ENCODE results near the gene CHPF2.

CHPF2 gene, protein sequence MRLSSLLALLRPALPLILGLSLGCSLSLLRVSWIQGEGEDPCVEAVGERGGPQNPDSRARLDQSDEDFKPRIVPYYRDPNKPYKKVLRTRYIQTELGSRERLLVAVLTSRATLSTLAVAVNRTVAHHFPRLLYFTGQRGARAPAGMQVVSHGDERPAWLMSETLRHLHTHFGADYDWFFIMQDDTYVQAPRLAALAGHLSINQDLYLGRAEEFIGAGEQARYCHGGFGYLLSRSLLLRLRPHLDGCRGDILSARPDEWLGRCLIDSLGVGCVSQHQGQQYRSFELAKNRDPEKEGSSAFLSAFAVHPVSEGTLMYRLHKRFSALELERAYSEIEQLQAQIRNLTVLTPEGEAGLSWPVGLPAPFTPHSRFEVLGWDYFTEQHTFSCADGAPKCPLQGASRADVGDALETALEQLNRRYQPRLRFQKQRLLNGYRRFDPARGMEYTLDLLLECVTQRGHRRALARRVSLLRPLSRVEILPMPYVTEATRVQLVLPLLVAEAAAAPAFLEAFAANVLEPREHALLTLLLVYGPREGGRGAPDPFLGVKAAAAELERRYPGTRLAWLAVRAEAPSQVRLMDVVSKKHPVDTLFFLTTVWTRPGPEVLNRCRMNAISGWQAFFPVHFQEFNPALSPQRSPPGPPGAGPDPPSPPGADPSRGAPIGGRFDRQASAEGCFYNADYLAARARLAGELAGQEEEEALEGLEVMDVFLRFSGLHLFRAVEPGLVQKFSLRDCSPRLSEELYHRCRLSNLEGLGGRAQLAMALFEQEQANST

DNA sequence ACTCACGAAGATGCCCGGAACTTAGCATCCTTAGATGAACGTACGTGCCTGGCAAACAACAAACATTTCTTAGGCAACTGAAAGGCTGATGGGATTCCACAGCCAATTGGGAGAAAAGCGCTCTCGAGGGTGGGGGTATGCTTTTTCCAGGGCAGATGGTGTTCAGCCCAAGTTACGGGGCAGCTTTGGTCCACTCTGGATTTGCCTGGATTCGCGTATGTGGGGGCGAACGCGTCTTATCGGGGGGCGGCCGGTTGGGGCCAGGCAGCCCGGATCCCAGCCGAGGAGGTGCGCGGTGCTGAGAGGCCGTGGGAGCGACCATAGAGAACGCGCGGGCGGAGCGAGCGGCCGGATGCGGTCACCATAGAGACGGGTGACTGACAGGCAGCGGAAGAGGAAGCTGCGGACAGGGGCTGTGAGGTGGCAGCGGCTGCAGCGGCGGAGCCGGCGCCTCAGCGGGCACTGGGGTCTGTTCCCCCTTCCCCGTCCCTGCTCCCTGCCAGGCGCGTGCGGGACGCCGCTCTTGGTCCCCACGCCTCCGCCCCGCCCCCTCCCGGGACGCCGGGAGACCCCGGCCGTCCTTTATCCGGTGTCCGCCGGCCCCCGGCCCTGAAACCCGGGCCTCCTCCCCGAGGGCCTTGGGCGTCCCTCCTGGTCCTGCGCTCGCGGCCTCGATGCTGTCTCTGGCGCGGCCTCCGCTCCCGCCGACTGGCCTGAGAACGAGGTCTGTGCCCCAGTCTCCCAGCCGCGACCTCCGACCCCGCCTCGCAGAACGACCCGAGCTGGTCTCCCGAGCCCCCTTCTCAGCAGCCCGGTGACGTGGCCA, at the start of gene CHPF2:
CHPF2 (plus strand) TSS at position 393 of the 826 bp plus-strand sequence. CDS start 1,529 bp downstream, outside the sequence.
- peak; percentile 50 for DNase-seq (ENCODE audit: low read depth)

DNA sequence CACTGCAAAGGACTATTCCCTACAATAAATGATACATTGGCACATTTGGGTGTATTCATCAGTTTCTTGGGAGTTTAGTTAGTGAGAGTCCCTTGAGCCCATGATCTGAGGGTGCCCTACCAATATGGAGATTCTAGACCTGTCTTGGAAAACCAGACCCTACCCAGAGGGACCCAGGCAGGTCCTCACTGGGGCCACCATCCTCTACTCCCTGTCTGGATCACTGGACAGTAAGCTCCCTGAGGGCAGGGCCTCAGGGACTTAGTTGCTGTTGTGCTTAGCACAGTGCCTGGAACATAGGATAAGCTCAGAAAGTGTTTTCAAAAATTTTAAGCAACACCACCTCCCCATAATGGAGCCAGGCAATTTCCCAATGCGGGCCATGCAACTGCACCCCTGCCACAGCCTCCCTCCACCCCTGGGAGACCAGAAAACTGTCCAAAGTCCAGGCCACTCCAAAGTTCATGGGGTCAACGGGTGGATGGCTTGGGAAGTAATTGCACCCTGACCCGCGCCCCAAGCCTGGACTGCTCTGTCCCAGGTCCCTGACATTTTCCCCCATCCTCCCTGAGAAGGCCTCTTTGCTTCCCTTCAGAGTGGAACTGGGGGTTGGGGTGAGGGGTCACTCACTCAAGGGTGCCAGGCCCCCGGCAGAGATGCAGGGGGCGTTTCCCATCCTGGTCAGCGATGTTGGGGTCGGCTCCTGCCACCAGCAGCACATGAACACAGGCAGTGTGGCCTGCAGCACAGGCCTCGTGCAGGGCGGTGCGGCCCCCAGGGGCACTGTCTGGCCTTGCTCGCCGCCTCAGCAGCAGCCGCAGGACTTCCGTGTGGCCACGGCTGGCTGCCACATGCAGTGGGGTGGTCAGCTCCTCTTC, 46.3 kb upstream of the CHPF2 start:
- no peak for DNase-seq (ENCODE audit: low read depth)

DNA sequence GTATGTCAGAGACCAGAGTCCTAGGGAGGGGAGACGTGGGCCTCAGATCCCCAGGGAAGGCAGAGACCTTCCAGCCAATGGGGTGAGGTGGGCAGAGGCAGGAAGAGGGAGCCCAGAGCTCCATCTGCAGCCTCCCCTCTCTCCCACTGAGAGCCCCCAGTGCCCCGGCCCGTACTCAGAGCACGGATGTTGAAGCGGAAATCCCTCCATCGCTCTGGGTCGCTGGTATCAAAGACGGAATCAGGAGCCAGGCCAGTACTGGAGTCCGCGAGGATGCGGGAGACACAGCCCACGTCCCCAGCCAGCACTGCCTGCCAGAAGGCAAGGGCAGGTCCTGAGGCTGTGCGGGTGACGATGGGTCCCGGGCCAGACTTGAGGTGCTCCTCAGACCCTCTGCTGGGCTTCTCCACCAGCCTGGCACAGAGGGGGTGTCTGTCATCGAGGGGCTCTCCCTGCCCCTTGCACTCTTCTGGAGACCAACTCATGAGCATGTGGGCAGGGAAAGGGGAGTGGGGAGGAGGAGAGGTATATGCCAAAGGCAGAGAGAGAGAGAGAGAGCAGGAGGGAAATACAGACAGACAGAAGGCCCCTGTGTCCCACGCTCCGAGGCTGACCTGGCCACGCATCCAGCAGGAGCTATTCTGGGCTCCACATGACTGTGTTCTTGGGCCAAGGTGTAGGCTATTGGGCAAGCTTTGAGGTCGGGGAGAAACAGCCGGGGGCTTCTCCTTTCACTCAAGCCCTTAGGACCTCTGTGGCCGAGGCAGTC, 45.5 kb upstream of the CHPF2 start, which contains the start of gene ASB10:
ASB10 (minus strand) TSS at position 611 of the 769 bp plus-strand sequence; CDS start at position 491, 120 bp downstream.
- no peak for DNase-seq (ENCODE audit: low read depth)

DNA sequence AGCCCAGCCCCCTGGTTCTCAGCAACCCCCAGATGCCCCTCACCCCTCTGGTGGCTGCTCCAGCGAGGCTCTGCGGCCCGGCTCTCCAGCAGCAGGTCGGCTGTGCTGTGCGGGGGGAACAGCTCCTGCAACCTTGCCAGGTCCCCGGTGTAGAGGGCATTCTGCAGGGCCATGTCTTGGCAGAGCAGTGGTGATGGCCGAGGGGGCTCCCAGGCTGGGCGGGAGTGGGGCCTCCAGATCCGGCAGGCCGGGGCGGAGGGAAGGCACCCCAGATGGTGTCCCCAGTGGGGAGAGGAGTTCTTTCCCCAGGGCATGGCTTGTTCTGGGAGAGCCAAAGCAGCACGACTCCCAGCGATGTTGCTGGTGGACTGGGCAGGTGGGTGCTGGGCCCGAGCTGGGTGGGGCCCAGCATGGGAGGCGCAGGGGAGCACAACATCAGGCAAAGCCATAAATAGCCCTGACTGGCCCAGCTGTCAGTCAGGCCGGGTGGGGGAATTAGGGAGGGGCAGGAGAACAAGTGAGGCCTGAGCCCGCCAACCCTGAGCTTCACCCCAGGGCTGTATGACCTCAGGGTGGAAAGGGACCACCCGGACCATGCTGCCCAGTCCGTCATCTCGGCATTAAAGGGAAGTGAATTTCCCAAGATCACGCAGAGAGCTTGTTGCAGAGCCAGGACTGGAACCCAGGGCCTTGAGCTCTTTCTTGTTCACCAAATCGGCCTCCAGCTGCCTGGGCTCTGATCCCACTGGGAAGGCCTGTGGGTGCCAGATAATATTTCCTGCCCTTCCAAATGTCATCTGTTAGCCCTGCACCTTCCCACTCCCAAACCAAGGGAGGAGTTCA, 44.7 kb upstream of the CHPF2 start:
- no peak for DNase-seq (ENCODE audit: low read depth)

DNA sequence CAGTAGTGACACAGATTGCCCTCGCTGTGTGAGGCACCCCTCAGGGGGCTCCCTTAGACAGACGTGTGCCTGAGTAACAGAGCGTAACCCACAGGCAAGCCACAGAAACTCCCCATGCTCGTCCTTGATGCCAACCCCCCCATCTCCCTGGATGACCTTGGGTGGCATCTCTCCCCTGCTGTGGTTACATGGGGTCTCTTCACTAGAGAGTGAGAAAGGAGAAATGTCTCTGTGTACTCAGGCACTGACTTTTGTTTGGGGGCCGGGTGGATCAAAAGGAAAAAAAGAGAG, 44.1 kb upstream of the CHPF2 start:
- DNase-seq (ENCODE audit: low read depth) = no peak

DNA sequence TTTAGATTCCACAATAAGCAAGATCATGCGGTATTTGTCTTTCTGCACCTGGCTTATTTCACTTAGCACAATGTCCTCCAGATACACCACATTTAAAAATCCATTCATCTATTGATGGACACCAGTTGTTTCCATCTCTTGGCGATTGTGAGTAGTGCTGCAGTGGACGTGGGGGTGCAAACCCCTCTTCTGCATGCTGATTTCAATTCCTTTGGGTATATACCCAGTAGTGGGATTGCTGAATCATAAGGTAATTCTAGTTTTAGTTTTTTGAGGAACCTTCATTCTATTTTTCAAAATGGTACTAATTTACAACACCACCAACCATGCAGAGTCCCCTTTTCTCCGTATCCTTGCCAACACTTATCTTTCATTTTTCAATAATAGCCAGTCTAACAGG, 43.2 kb upstream of the CHPF2 start:
- no peak for DNase-seq (ENCODE audit: low read depth)

DNA sequence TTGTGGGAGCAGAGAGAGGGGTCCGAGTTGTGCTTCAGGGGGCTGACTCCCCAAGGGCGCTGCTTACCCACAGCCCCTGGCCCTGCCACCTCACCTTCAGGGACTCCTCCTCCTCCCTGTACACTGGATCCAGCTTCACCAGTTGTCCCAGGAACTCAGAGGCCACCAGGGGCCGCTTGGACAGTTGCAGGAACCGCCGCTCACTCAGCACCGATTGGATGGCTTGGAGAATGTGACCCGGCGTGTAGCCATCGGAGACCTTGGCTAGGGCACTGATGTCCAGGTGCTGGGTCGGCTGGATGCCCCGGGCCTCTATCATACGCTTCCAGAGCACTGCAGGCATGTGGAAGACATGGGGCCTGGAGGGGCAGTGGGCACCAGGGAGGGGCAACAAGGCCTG, 40.7 kb upstream of the CHPF2 start:
- DNase-seq (ENCODE audit: low read depth) = no peak

DNA sequence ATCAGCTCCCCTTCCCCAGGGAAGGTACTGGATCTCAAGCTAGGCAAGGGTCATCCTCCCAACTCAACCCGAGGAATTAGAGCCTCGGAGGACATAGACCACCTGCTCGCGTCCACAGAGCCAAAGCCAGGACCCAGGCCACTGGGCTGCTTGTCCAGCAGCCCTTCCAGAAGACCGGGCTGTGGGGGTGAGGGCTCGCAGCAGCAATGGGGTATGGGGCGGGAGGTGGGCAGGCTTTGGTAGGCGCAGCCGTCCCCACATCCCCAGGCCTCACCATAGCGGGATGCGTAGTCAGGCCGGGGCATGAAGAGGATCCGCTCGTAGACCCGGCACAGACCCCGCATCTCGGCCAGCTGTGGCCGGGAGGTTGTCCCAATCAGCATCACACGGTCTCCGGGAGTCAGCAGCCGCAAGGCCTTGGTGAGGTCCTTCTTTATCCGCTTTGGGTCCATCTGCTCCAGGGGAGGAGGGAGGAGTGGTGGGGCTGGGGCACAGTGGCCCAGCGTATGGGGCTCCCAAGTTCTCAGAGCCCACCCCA, 40.2 kb upstream of the CHPF2 start:
- DNase-seq (ENCODE audit: low read depth) = no peak

DNA sequence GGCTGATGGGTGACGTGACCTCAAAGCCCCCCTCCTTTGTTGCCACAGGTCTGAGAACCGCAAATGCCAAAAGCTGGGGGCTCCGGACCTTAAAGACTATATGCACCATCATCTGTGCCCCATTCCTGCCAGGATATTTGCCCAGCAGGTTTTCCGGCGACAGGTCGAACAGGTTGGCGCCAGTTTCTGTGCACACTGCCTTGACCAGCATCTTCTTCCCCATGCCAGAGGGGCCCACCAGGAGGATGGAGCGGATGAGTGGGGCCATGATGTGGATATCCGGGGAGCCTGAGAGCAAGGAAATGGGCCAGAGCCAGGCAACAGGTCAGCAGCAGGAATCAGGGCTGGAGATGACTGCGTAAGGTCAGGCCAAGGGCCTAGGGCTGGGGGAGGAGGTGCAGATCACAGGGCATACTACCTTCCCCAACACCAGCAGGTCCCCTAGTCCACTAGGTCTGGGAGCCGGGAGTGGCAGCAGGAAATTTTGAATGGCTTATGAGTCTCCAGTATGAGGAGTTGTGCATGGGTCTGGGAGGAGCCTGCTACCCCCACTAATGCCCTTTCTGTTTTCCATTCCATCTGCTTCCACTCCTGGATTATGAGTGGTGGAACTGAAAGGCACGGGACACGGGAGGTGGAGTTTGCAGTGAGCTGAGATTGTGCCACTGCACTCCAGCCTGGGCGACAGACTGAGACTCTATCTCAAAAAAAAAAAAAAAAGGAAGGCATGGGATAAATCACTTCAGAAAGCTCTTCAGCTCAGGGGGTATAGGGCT, 38.9 kb upstream of the CHPF2 start:
- no peak for DNase-seq (ENCODE audit: low read depth)

DNA sequence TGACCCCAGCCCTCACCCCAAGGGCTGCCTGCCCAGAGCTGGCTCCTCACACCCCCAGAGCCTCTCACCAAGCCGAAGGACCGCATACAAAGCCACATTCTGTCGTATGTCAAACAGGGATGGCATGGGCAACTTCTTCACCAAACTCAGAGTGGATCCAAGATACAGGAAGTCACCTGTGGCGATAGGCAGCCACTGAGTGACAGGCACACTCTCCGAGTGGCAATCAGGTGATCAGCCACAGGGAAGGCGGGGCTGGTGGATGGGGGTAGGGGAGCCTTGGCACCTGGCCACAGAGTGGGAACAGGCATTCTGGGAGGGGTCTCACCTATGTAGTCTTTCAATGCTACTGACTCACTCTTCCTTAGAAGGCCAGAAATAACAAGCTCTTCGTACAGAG, 38.1 kb upstream of the CHPF2 start:
- DNase-seq (ENCODE audit: low read depth) = no peak

DNA sequence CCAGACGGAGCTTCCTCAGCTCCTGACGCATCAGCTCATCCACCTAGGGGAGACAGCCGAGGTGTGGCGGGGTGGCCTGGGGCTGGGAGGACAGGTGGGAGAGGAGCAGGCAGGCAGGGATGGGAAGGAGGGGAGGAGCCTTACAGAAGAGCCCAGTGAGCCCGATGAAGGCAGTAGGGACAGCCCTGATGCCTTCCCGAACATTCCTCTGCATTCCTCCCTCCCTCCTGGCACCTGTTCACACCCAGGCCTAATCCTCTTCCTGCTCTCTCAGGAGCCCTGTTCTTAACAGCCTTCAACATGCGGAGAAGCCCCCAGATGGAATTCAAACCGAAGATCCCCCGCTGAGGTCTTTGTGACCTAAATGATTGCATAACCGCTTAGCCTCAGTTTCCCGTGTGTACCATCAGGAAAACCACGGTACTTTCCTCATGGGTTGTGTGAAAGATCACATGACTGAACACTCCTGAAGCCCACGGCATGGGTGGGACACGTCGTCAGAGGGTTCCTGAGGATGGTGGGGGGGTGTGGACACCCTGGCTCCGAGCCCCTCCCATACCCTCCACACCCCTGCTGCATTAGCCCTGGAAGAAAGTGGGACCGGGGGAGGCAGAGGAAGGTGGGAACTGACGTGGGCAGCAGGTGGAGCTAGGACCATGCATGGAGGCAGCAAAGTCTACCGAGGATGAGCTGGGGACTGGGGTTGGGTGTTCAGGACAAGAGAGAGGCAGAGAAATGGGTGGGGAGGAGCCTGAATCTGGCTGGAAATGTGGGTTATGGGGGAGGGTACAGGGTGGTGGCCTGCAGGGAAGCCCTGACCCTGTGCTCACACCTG, 36.5 kb upstream of the CHPF2 start:
- DNase-seq (ENCODE audit: low read depth) = no peak

DNA sequence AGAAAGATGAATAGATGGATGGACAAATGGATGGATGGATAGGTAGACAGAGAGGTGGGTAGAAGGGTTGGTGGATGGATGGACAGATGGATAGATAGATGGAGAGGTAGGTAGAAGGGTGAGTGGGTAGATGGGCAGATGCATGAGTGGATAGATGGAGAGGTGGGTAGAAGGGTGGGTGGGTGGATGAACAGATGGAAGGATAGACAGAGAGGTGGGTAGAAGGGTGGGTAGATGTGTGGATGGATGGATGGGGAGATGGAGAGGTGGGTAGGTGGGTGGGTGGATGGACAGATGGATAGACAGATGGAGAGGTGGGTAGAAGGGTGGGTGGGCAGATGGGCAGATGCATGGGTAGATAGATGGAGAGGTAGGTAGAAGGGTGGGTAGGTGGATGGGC, 34.4 kb upstream of the CHPF2 start:
- DNase-seq (ENCODE audit: low read depth) = no peak

DNA sequence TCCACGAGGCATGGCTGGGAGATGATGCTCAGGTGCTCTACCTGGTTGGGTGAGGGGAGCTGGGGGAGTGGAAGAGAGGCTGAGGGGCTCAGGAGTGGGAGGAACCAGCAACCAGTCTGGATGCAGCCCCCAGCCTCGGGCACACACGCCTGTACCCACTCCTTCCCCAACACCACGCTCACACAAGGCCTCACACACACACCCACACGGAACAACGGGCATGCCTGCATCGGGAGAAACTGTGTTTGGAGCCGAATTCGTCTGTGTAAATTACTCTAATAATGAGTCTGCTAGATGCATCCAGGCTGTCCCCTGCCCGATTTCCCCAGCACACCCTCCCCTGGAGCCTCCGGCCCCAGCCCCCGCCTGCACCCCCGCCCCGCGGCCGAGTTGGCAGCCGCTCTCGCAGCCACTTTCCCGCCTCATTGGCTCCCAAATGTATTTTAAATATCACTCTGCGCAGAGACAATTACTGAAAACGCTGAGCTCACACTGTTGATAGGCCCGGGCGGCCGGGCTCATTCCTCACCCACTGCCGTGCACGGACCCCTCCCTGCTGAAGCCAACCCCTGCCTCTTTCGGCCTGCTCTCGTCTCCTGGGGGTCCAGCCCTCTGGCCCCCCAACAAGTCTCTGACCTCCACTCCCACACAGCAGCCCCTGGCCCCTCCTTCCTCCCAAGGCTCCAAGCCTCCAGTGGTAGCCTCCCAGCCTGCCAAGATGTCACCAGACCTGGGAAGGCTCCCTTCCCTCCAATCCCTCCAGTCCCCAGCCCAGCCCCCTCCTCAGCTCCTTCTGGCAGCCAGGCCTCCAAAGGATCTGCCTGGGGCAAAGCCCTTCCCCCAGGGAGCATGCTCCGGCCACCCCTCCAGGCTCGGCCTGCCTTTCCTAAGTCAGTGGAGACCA, 33.1 kb upstream of the CHPF2 start:
- DNase-seq (ENCODE audit: low read depth) = no peak

DNA sequence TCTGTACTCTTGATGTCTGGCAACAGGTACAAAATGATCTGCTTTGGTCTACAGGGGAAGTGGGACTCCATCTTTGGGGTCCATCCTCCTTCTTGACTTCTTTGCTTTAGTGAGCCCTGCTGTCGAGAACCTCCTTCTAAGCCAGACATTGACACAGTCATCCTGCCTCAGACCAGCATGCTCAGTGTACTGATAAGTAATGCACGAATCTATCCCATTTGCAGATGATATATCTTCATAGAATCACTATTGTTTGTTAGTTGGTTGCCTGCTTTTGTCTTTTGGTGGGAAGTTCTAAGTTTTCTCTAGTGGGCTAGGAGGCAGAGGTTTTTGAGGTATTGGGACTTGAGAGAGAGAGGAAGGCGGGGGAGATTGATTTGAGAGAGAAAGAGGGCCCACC, 30.9 kb upstream of the CHPF2 start:
- DNase-seq (ENCODE audit: low read depth) = no peak

DNA sequence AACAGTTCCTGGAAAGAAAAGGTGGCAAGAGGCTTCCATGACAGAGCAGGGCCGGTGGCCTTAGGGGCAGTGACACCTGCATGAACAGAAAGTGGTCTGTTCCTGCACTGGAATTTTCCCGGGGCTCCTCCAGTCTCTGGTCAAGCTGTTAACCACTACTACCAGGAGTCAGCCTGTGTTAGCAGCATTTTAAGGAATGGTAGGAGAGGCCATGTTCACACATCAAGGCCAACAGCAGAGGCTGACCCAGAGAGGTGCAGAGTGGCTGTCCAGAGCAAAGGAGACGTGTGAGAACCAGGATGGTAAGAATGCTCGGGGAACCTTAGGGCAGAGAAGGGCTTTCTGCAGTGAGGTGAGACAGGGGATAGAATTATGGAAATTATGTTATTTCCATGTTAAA, 30.5 kb upstream of the CHPF2 start:
- DNase-seq (ENCODE audit: low read depth) = no peak

DNA sequence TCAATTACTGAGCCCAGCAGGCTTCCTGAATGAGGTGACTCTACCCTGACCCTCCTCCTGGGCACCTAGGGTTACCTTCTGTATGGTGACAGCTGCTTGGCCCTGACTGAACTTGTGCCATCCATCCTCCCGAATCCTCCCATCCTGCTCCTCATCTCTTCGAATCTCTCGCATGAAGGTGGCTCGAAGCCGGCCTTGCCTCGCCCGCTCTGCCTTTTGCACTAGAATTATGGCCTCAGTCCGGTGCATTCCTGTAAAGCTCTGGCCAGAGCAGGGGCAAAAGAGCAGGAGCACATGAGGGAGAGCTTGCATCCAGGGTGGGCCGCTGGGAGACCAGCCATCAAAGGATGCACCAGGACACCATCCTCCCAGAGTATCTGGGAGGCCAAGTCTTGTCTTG, 29.4 kb upstream of the CHPF2 start:
- no peak for DNase-seq (ENCODE audit: low read depth)

All from GM04503 (cell line).